Breast epithelium (tissue), 3 donors: ENCODE measurements around the gene DLX2.

ENCODE experiments used
- POLR2A ChIP-seq: fragments of 450-650 bp; IDR thresholded peaks from one replicate; pipeline ENCODE4 v1.6.1; 2016; ENCODE audit warnings: antibody characterized with exemption, mild to moderate bottlenecking, moderate library complexity
- POLR2AphosphoS5 ChIP-seq, 3 donors: sonication (generic); formaldehyde crosslinking; IDR thresholded peaks; one replicate each; pipeline ENCODE4 v1.6.1; 2017; ENCODE audit warnings: antibody characterized with exemption in 3 of 3
- TF ChIP-seq, protein P1 (sequence below), 3 donors: fragments of 450-650 bp; IDR thresholded peaks; one replicate each; pipeline ENCODE4 v1.5.1; 2016 to 2017; ENCODE audit warnings: antibody characterized with exemption in 3 of 3, mild to moderate bottlenecking in 3 of 3, moderate library complexity in 3 of 3

DNA sequence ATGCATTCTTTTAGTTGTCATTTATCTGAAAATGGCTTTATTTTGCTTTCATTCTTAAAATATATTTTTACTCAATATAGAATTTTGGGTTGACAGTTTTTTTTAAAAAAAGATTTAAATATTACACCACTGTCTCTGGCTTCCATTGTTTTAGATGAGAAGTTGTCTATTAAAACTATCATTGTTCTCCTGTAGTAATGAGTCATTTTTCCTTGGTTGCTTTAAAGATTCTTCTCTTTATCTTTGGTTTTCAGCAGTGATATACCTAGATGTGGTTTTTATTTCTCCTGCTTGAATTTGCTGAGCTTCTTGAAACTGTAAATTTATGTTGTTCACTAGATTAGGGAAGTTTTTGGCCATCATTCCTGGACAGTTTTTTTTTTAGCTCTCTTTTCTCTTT is 26.7 kb upstream of the DLX2 start:
- TF ChIP-seq, protein P1, sequence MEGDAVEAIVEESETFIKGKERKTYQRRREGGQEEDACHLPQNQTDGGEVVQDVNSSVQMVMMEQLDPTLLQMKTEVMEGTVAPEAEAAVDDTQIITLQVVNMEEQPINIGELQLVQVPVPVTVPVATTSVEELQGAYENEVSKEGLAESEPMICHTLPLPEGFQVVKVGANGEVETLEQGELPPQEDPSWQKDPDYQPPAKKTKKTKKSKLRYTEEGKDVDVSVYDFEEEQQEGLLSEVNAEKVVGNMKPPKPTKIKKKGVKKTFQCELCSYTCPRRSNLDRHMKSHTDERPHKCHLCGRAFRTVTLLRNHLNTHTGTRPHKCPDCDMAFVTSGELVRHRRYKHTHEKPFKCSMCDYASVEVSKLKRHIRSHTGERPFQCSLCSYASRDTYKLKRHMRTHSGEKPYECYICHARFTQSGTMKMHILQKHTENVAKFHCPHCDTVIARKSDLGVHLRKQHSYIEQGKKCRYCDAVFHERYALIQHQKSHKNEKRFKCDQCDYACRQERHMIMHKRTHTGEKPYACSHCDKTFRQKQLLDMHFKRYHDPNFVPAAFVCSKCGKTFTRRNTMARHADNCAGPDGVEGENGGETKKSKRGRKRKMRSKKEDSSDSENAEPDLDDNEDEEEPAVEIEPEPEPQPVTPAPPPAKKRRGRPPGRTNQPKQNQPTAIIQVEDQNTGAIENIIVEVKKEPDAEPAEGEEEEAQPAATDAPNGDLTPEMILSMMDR (IDR thresholded peaks at IDR 0.05), result no peak
- no peak for TF ChIP-seq POLR2AphosphoS5 (IDR thresholded peaks at IDR 0.05)
- TF ChIP-seq POLR2A, result no peak
